Peyer's patch (tissue), 4 donors: Measurements from ENCODE around the gene TRPM3.

ENCODE experiments used
- POLR2A ChIP-seq, 2 donors: fragments of 450-650 bp; IDR thresholded peaks; one replicate each; pipeline ENCODE4 v1.5.1; 2017; ENCODE audit warnings: antibody characterized with exemption in 2 of 2, mild to moderate bottlenecking in 2 of 2, moderate library complexity in 2 of 2
- TF ChIP-seq, protein P1 (sequence below), 6 experiments: fragments of 450-650 bp in 4 of 6; fragments of 200-600 bp in 2 of 6; sonication (generic) in 1 of 6; IDR thresholded peaks; one replicate each; pipeline ENCODE4 v1.5.1; 2017 to 2019; ENCODE audit warnings: antibody characterized with exemption in 6 of 6, mild to moderate bottlenecking in 3 of 6, moderate library complexity in 1 of 6

DNA sequence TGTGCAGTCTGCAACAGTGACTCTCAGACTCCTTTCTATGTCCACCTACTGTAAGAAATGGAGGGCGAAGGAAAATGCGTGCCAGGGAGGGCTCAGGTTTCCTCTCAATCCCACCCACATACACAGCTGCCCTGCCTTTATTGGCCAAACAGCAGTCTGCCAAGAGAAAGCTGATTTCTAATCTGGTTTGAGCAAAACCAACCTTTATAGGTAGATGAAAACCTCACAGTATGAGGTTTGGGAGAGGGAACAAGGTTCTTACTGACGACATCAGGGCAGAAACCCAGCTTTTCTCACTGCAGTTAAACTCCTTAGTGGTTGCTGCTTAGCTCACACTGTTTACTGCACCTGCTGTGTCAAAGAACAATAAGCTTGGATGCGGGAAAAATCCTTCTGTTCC is 554.7 kb downstream of the TRPM3 start:
- TF ChIP-seq, protein P1, sequence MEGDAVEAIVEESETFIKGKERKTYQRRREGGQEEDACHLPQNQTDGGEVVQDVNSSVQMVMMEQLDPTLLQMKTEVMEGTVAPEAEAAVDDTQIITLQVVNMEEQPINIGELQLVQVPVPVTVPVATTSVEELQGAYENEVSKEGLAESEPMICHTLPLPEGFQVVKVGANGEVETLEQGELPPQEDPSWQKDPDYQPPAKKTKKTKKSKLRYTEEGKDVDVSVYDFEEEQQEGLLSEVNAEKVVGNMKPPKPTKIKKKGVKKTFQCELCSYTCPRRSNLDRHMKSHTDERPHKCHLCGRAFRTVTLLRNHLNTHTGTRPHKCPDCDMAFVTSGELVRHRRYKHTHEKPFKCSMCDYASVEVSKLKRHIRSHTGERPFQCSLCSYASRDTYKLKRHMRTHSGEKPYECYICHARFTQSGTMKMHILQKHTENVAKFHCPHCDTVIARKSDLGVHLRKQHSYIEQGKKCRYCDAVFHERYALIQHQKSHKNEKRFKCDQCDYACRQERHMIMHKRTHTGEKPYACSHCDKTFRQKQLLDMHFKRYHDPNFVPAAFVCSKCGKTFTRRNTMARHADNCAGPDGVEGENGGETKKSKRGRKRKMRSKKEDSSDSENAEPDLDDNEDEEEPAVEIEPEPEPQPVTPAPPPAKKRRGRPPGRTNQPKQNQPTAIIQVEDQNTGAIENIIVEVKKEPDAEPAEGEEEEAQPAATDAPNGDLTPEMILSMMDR (IDR thresholded peaks at IDR 0.05): no peak
- no peak for TF ChIP-seq POLR2A (IDR thresholded peaks at IDR 0.05)
